22Rv1 (cell line): ENCODE results near the gene UBAP2L.
A peak's percentile ranks its signal among the peaks of the same experiment; 100 is the strongest.

Experiments
- H3K27ac ChIP-seq: fragments of 450-650 bp; 2 replicates; pipeline ENCODE4 v1.5.1; 2017
- CTCF ChIP-seq: fragments of 450-650 bp; IDR thresholded peaks from 2 replicates; pipeline ENCODE4 v1.5.1; 2017; ENCODE audit warnings: mild to moderate bottlenecking
- ZFX ChIP-seq: fragments of 450-650 bp; IDR thresholded peaks from 2 replicates; pipeline ENCODE4 v1.6.1; 2017; ENCODE audit warnings: antibody characterized with exemption, borderline replicate concordance

UBAP2L gene

GRCh38 chr1:154206196-154206595 lies 14.6 kb upstream of the UBAP2L start, which contains the start of gene CFAP141:
CFAP141 (minus strand) TSS chr1:154206333; CDS start chr1:154206307, 26 bp downstream.
- TF ChIP-seq CTCF (no peak), ZFX (no peak)
- H3K27ac ChIP-seq, result peak within 1 kb of the TSS; percentile 22; the same call in 1 of the 2 replicates

GRCh38 chr1:154207262-154207661 lies 13.5 kb upstream of the UBAP2L start:
- peak overlapping the region; percentile 22; the same call in 1 of the 2 replicates for H3K27ac ChIP-seq
- TF ChIP-seq CTCF (no peak), ZFX (no peak)

DNA sequence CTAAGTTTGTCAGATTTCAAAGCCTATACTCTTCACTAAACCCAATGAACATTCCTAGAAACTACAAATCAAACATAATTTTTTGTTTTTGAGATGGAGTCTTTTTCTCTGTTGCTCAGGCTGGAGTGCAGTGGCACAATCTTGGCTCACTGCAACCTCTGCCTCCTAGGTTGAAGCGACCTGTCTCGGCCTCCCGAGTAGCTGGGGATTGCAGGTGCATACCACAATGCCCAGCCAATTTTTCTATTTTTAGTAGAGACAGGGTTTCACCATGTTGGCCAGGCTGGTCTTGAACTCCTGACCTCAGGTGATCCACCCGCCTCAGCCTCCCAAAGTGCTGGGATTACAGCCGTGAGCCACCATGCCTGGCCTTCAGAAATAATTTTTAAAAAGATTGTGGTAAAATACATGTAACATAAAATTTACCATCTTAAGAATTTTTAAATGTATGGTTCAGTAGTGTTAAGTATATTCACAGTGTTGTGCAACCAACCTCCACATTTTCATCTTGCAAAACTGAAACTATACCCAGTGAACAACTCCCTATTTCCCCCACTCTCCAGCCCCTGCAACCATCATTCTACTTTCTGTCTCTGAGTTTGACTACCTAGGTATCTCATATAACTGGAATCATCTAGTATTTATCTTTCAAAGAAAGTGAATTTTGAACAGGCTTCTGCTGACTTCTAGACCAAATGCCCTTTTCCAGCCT lies 11.9 kb upstream of the UBAP2L start:
- no peak for TF ChIP-seq ZFX
- TF ChIP-seq CTCF, result no peak
- no peak overlapping the region for H3K27ac ChIP-seq

DNA sequence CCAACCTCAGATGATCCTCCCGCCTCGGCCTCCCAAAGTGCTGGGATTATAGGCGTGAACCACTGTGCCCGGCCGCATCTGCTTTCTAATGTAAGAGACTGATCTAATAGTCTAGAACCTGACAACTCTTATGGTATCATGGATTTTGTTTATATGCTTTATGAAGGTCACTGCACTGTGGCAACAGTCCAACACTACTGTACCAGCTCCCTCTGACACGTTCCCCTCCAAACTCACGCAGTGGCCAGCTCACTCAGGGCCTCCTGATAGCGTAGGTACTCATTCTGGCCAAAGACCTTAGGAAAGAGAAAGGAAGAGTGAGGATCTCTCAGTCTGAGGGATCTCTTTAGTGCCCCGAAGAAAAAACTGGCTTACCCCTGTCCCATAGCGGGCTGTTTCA lies 8.7 kb upstream of the UBAP2L start:
- H3K27ac ChIP-seq, result no peak overlapping the region
- TF ChIP-seq CTCF (no peak), ZFX (no peak)

- TF ChIP-seq CTCF (no peak), ZFX (no peak)
- peak overlapping the region; percentile 62; the same call in 1 of the 2 replicates for H3K27ac ChIP-seq
These were observed 7.5 kb upstream of the UBAP2L start for GRCh38 chr1:154213274-154213673.

DNA sequence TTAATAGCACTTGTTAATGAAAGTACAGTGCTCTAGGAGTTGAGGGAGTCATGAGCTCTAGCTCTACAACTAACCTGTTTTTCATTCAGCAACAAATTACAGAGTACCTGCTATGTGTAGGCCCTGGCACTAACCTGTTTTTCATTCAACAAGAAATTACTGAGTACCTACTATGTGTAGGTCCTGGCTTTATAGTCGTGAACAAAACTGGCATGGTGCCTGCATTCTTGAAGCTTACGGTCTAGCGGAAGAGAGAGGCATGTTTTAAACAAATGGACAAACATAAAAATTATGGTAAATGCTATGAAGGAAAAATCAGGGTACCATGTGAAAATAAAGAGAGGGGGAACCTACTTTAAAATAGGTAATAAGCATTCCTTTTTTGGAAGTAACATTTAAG lies 2.2 kb upstream of the UBAP2L start:
- peak overlapping the region; percentile 90; the same call in 1 of the 2 replicates for H3K27ac ChIP-seq
- TF ChIP-seq ZFX (no peak), CTCF (no peak)

- H3K27ac ChIP-seq, result peak overlapping the region; percentile 90
- no peak for TF ChIP-seq ZFX
- no peak for TF ChIP-seq CTCF
These were observed 1.2 kb upstream of the UBAP2L start for GRCh38 chr1:154219541-154219940.
